ENCODE data around the gene ANK3. TPM values are rescaled to one million over a fixed set of nuclear protein-coding genes. Genes with fewer than 3 reads are reported as not detected.

ANK3 gene
- total and polyA plus RNA-seq, 2 experiments from 2014 or later = 26.2 to 49.0 TPM

- H3K9me3 ChIP-seq (ENCODE audit: low read depth) = no peaks in the 10 kb centered on the region
- no peak for DNase-seq (ENCODE audit: low spot score)
- H3K4me2 ChIP-seq = peak overlapping the region; percentile 5
- no peaks in the 10 kb centered on the region for H3K9me2 ChIP-seq (replicated peaks; ENCODE audit: insufficient read depth)
- H3K4me1 ChIP-seq (ENCODE audit: insufficient read depth) = no peaks in the 10 kb centered on the region
- TF ChIP-seq EZH2phosphoT487 (IDR thresholded peaks at IDR 0.05; ENCODE audit: low read depth, severe bottlenecking, unreplicated experiment) = no peak
- TF ChIP-seq EZH2 (IDR thresholded peaks at IDR 0.05; ENCODE audit: borderline replicate concordance) = no peak
- no peak for TF ChIP-seq CTCF (IDR thresholded peaks at IDR 0.05; ENCODE audit: poor library complexity)
- no peak overlapping the region for H2AFZ ChIP-seq
- H3K27ac ChIP-seq = no peak overlapping the region
- 93% methylated on average over 2 of the region's 2 CpGs for WGBS (ENCODE audit: low lambda C conversion rate, missing lambda C conversion rate)
- H3K4me3 ChIP-seq = no peak overlapping the region
- H4K20me1 ChIP-seq (ENCODE audit: insufficient read depth, poor library complexity, severe bottlenecking) = no peaks in the 10 kb centered on the region
- H3K27me3 ChIP-seq = no peaks in the 10 kb centered on the region
- no peaks in the 10 kb centered on the region for H3K36me3 ChIP-seq (replicated peaks; ENCODE audit: insufficient read depth, low read depth)
- no peaks in the 10 kb centered on the region for H3K79me2 ChIP-seq
These were observed 1.5 kb downstream of the ANK3 start for GRCh38 chr10:60388116-60388625.

GRCh38 chr10:60387531-60387930, 2.1 kb downstream of the ANK3 start:
- H3K4me2 ChIP-seq = no peak overlapping the region
- H2AFZ ChIP-seq = no peak overlapping the region
- no peak overlapping the region for H3K4me3 ChIP-seq
- 96% methylated on average over 2 of the region's 2 CpGs for WGBS (ENCODE audit: low lambda C conversion rate, missing lambda C conversion rate)
- TF ChIP-seq CTCF (IDR thresholded peaks at IDR 0.05; ENCODE audit: poor library complexity) (no peak), EZH2 (IDR thresholded peaks at IDR 0.05; ENCODE audit: borderline replicate concordance) (no peak), EZH2phosphoT487 (IDR thresholded peaks at IDR 0.05; ENCODE audit: low read depth, severe bottlenecking, unreplicated experiment) (no peak)
- no peaks in the 10 kb centered on the region for H3K79me2 ChIP-seq
- H3K9me2 ChIP-seq (replicated peaks; ENCODE audit: insufficient read depth) = no peaks in the 10 kb centered on the region
- H4K20me1 ChIP-seq (ENCODE audit: insufficient read depth, poor library complexity, severe bottlenecking) = no peaks in the 10 kb centered on the region
- H3K27ac ChIP-seq = no peak overlapping the region
- no peaks in the 10 kb centered on the region for H3K9me3 ChIP-seq (ENCODE audit: low read depth)
- H3K27me3 ChIP-seq = no peaks in the 10 kb centered on the region
- H3K36me3 ChIP-seq (replicated peaks; ENCODE audit: insufficient read depth, low read depth) = no peaks in the 10 kb centered on the region
- DNase-seq (ENCODE audit: low spot score) = no peak
- H3K4me1 ChIP-seq (ENCODE audit: insufficient read depth) = no peaks in the 10 kb centered on the region

- Histone ChIP-seq H3K4me2 (no peak overlapping the region), H3K9me2 (replicated peaks; ENCODE audit: insufficient read depth) (no peaks in the 10 kb centered on the region)
These were observed 4.3 kb downstream of the ANK3 start for GRCh38 chr10:60385399-60385738.

More at GRCh38 chr10:60385399-60385738, 4.3 kb downstream of the ANK3 start:
- WGBS (ENCODE audit: low lambda C conversion rate, missing lambda C conversion rate) = 97% methylated on average over 1 of the region's 1 CpG
- Histone ChIP-seq H3K9me3 (ENCODE audit: low read depth) (no peaks in the 10 kb centered on the region), H3K36me3 (replicated peaks; ENCODE audit: insufficient read depth, low read depth) (no peaks in the 10 kb centered on the region), H3K27me3 (no peaks in the 10 kb centered on the region), H3K27ac (no peak overlapping the region), H3K79me2 (no peaks in the 10 kb centered on the region), H2AFZ (no peak overlapping the region), H3K4me3 (no peak overlapping the region), H3K4me1 (ENCODE audit: insufficient read depth) (no peaks in the 10 kb centered on the region), H4K20me1 (ENCODE audit: insufficient read depth, poor library complexity, severe bottlenecking) (no peaks in the 10 kb centered on the region)
- no peak for TF ChIP-seq EZH2 (IDR thresholded peaks at IDR 0.05; ENCODE audit: borderline replicate concordance)
- TF ChIP-seq CTCF (IDR thresholded peaks at IDR 0.05; ENCODE audit: poor library complexity) = no peak
- TF ChIP-seq EZH2phosphoT487 (IDR thresholded peaks at IDR 0.05; ENCODE audit: low read depth, severe bottlenecking, unreplicated experiment) = no peak
- DNase-seq (ENCODE audit: low spot score) = no peak
